Esophagus muscularis mucosa (tissue), 4 donors: ENCODE data around the gene ANKHD1. TPM values are rescaled to one million over a fixed set of nuclear protein-coding genes. Genes with fewer than 3 reads are reported as not detected.
A peak's percentile ranks its signal among the peaks of the same experiment; 100 is the strongest.

Source experiments
- DNase-seq: peaks from one replicate; pipeline ENCODE4 v3.0.0-alpha.2; 2017; ENCODE audit errors: extremely low spot score
- H3K27ac ChIP-seq, 4 donors: fragments of 200-600 bp; sonication (generic); replicated peaks in 1 of 4; 1 replicate in 3 of 4; 2 replicates in 1 of 4; pipeline ENCODE4 v1.5.1; 2016 to 2019; ENCODE audit warnings: mild to moderate bottlenecking in 1 of 4
- H3K27me3 ChIP-seq, 4 donors: fragments of 200-600 bp; sonication (generic); one replicate each; pipeline versions ENCODE4 v1.5.1 to v1.6.0; 2016 to 2019
- H3K36me3 ChIP-seq, 4 donors: fragments of 200-600 bp; sonication (generic); one replicate each; pipeline ENCODE4 v1.5.1; 2016 to 2019
- H3K4me1 ChIP-seq, 4 donors: fragments of 200-600 bp; sonication (generic); one replicate each; pipeline ENCODE4 v1.5.1; 2016 to 2019
- H3K4me3 ChIP-seq, 4 donors: fragments of 200-600 bp; sonication (generic); 1 replicate in 2 of 4; 2 replicates in 2 of 4; pipeline ENCODE4 v1.5.1; 2016 to 2019; ENCODE audit warnings: mild to moderate bottlenecking in 4 of 4, moderate library complexity in 1 of 4
- H3K9me3 ChIP-seq, 4 donors: fragments of 200-600 bp; sonication (generic); 1 replicate in 3 of 4; 2 replicates in 1 of 4; pipeline ENCODE4 v1.5.1; 2016 to 2019
- CTCF ChIP-seq, 3 experiments: fragments of 200-600 bp in 2 of 3; fragments of 450-650 bp in 1 of 3; sonication (generic) in 2 of 3; IDR thresholded peaks; one replicate each; pipeline ENCODE4 v1.5.1; 2017 to 2019; ENCODE audit warnings: antibody characterized with exemption in 3 of 3, mild to moderate bottlenecking in 2 of 3, moderate library complexity in 1 of 3
- EP300 ChIP-seq: sonication (generic); formaldehyde crosslinking; IDR thresholded peaks from one replicate; pipeline ENCODE4 v1.6.1; 2017; ENCODE audit warnings: antibody characterized with exemption
- POLR2A ChIP-seq: fragments of 450-650 bp; IDR thresholded peaks from one replicate; pipeline ENCODE4 v1.6.1; 2017; ENCODE audit warnings: antibody characterized with exemption, moderate library complexity, mild to moderate bottlenecking, low read depth
- POLR2AphosphoS5 ChIP-seq, 2 donors: sonication (generic); formaldehyde crosslinking; IDR thresholded peaks; one replicate each; pipeline ENCODE4 v1.6.1; 2017; ENCODE audit warnings: antibody characterized with exemption in 2 of 2
- WGBS: methylation state at CpG from one replicate; pipeline ENCODE4 v1.1.5; 2018; 5-methylcytosine and 5-hydroxymethylcytosine counted together
- intact Hi-C: fragments of 100-400 bp; cut with DNase I; formaldehyde crosslinking; loops from one replicate; pipeline ENCODE4 v1.15.1; 2023
- total RNA-seq, 4 donors: library from RNA; depleted of rRNA; stranded (reverse); fragments of >200 nt; gene quantifications; one replicate each; pipeline versions ENCODE4 v1.1.0 to v1.2.1, GENCODE V29; 2016

Gene ANKHD1
- total RNA-seq, 4 donors from 2014 or later: 58.3 to 94.3 (median 62.2) TPM

DNA sequence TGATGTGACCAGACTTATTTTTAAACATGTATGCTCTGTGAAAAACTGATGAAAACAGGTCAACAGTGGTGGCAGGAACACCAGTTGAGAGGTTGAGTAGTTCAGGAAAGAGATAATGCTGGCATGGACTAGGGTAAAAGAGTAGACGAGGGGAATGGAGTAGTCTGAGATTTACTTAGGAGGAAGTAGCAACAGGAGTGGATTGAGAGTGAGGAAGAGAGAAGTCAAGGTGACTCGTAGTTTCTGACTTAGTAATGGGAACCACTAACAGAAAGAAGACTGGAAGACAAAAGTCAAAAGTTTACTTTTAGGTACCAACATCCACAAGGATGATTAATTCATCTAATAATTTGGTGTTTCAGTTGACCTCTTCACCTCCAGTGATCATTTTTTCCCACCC is 152.0 kb downstream of the ANKHD1 start:
- Histone ChIP-seq H3K27me3 (no peaks in the 10 kb centered on the region), H3K36me3 (peaks cover 5 to 39% (median 28%) of the 10 kb centered on the region in 4 donors), H3K9me3 (no peaks in the 10 kb centered on the region), H3K27ac (peak overlapping the region in 2 of 4 donors; percentile 22 to 98), H3K4me3 (no peak overlapping the region), H3K4me1 (peaks cover 51 to 63% (median 62%) of the 10 kb centered on the region in 4 donors)
- DNase-seq: no peak
- TF ChIP-seq CTCF (IDR thresholded peaks at IDR 0.05) (no peak), EP300 (no peak), POLR2A (no peak), POLR2AphosphoS5 (IDR thresholded peaks at IDR 0.05) (no peak)
- intact Hi-C loops: loop anchor here (5.0 kb wide), 1 partner anchor 84 kb away; the partner anchor contains the start of gene TMCO6
- 82% methylated on average over 2 of the region's 2 CpGs for WGBS

DNA sequence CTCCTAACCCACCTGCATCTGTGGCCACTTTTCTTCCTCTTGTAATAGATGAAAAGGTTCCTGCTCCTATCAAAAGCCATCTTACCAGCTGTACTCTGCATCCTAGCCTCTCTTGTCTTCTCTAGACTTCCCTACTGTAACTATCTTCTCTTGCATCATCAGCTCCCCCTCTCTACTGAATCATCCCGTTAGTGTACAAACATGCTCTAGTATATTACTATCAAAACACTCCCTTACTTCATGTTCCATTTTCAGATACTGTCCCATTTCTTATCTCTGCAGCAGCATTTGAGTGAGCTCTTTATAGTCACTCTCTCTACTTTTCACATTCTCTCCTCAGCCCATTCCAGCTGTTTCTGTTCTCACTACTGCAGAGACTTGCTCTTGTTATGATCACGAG is 152.8 kb downstream of the ANKHD1 start:
- Histone ChIP-seq H3K27ac (peak overlapping the region in 2 of 4 donors; percentile 15 to 98), H3K9me3 (no peaks in the 10 kb centered on the region), H3K27me3 (no peaks in the 10 kb centered on the region), H3K4me3 (no peak overlapping the region), H3K36me3 (peaks cover 5 to 41% (median 30%) of the 10 kb centered on the region in 4 donors), H3K4me1 (peaks cover 43 to 55% (median 55%) of the 10 kb centered on the region in 4 donors)
- TF ChIP-seq CTCF (IDR thresholded peaks at IDR 0.05) (no peak), POLR2A (no peak), EP300 (no peak), POLR2AphosphoS5 (IDR thresholded peaks at IDR 0.05) (no peak)
- intact Hi-C loops: loop anchor here (5.0 kb wide), 1 partner anchor 83 kb away; the partner anchor contains the start of gene TMCO6
- 66% methylated on average over 2 of the region's 2 CpGs for WGBS
- no peak for DNase-seq

GRCh38 chr5:140555747-140556312 is 154.2 kb downstream of the ANKHD1 start:
- Histone ChIP-seq H3K4me1 (peaks cover 32 to 42% (median 41%) of the 10 kb centered on the region in 4 donors), H3K4me3 (peak overlapping the region in 3 of 4 donors; percentile 69 to 87 (median 73)), H3K36me3 (peaks cover 5 to 41% (median 26%) of the 10 kb centered on the region in 4 donors), H3K9me3 (no peaks in the 10 kb centered on the region), H3K27me3 (no peaks in the 10 kb centered on the region), H3K27ac (peak overlapping the region; percentile 2 to 90 (median 50))
- no peak for DNase-seq
- 92% methylated on average over 1 of the region's 1 CpG for WGBS
- intact Hi-C loops: no loop called here
- TF ChIP-seq POLR2AphosphoS5 (IDR thresholded peaks at IDR 0.05) (no peak), POLR2A (no peak), CTCF (IDR thresholded peaks at IDR 0.05) (no peak), EP300 (no peak)

DNA sequence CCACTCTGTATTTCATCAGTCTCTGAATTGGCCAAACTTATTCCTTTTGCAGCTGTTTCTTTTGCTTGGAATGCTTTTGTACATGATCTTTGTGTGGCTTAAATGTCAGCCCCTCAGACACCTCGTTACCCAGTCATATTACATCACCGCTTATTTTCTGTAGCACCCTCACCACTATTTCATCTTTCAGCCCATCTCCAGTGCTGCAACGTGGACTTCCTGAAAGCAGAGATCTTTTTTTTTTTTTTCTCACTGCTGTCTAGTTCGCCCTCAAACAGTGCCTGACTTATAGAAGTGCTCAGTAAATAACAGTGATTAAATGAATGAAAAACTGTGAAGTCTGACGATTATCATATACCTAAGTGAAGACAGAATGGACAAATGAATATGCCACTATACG is 154.8 kb downstream of the ANKHD1 start:
- Histone ChIP-seq H3K4me3 (peak overlapping the region; percentile 69 to 87 (median 72)), H3K36me3 (peaks cover 5 to 41% (median 22%) of the 10 kb centered on the region in 4 donors), H3K27ac (peak overlapping the region; percentile 12 to 90 (median 86)), H3K27me3 (no peaks in the 10 kb centered on the region), H3K9me3 (no peaks in the 10 kb centered on the region), H3K4me1 (peaks cover 32 to 45% (median 42%) of the 10 kb centered on the region in 4 donors)
- no peak for TF ChIP-seq POLR2AphosphoS5 (IDR thresholded peaks at IDR 0.05)
- TF ChIP-seq CTCF (IDR thresholded peaks at IDR 0.05): no peak
- no peak for TF ChIP-seq POLR2A
- TF ChIP-seq EP300: no peak
- intact Hi-C loops: no loop called here
- WGBS: 6% methylated on average over 6 of the region's 6 CpGs
- DNase-seq: no peak
